ENCODE results near the gene ANKRD6. TPM values are rescaled to one million over a fixed set of nuclear protein-coding genes. Genes with fewer than 3 reads are reported as not detected.

ANKRD6 gene
- total RNA-seq, 1 experiment from 2014 or later: 5.6 TPM

DNA sequence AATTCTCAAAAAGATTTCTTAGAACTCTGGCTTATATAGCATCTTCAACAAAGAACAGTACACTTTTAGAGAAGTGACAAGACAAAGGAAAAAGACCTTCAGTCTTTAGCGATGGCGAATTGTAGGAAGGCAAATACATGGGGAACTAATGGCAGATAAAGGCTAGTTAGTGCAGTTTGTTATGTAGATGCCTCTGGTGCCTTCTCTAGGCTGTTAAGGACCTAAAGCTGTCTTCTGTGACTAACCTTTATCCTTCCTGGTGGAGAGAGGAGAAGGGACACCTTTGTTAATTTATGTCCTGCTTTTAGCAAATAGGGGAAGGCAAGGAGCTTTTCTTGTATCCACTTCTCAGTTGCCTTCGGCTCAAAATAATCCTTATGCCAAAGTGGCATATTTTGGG, 7.2 kb downstream of the ANKRD6 start:
- ChIA-PET POLR2A (ENCODE audit: unreplicated experiment) (no interaction called here), CTCF (no interaction called here)
- TF ChIP-seq, protein P1, sequence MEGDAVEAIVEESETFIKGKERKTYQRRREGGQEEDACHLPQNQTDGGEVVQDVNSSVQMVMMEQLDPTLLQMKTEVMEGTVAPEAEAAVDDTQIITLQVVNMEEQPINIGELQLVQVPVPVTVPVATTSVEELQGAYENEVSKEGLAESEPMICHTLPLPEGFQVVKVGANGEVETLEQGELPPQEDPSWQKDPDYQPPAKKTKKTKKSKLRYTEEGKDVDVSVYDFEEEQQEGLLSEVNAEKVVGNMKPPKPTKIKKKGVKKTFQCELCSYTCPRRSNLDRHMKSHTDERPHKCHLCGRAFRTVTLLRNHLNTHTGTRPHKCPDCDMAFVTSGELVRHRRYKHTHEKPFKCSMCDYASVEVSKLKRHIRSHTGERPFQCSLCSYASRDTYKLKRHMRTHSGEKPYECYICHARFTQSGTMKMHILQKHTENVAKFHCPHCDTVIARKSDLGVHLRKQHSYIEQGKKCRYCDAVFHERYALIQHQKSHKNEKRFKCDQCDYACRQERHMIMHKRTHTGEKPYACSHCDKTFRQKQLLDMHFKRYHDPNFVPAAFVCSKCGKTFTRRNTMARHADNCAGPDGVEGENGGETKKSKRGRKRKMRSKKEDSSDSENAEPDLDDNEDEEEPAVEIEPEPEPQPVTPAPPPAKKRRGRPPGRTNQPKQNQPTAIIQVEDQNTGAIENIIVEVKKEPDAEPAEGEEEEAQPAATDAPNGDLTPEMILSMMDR (conservative IDR thresholded peaks at IDR 0.05; ENCODE audit: low read depth, low read length): no peak
- TF ChIP-seq EZH2phosphoT487 (IDR thresholded peaks at IDR 0.05; ENCODE audit: borderline replicate concordance, low read length): no peak
- TF ChIP-seq EZH2 (IDR thresholded peaks at IDR 0.05; ENCODE audit: low read length, unreplicated experiment): no peak
- Histone ChIP-seq H3K27ac (ENCODE audit: low read length) (no peak overlapping the region), H3K9me2 (replicated peaks; ENCODE audit: low read length) (no peaks in the 10 kb centered on the region), H4K20me1 (ENCODE audit: low read length) (no peaks in the 10 kb centered on the region), H3K27me3 (ENCODE audit: low read length) (no peaks in the 10 kb centered on the region), H3K79me2 (ENCODE audit: low read length) (no peaks in the 10 kb centered on the region), H3K9ac (ENCODE audit: low read length) (no peak overlapping the region), H3K9me3 (ENCODE audit: low read length) (no peaks in the 10 kb centered on the region), H2AFZ (ENCODE audit: low read length) (no peak overlapping the region), H3K36me3 (ENCODE audit: low read depth, low read length) (no peaks in the 10 kb centered on the region), H3K4me2 (ENCODE audit: low read length) (no peak overlapping the region), H3F3A (ENCODE audit: low read length, unreplicated experiment) (no peaks in the 10 kb centered on the region), H3K4me3 (ENCODE audit: low read length) (no peak overlapping the region), H3K4me1 (ENCODE audit: insufficient read depth, low read length) (no peaks in the 10 kb centered on the region)
- intact Hi-C loops (cut with micrococcal nuclease): no loop called here
- ATAC-seq (no peak), DNase-seq (no peak)
- BruUV-seq (replicated peaks): no TSS peak

DNA sequence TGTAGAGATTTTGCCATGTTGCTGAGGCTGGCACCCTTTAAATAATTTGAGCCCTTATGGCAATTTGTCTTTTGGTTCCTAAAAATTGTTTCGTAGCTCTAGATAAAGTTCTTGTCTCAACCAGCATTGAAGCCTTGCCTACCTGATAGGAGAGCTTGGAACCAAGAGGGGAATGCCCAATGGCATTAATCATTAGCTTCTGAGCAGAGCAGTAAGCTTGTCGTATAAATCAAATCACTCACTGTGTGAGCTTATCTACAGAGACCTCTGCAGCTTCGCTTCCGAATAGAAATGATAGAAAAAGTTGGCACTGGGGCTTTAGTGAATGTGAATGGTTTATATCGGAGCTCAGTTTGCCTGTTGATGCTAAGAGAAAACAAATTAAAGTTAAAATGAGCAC, 10.7 kb downstream of the ANKRD6 start:
- no peak overlapping the region for H3K4me2 ChIP-seq (ENCODE audit: low read length)
- intact Hi-C loops (cut with micrococcal nuclease): no loop called here
- no peaks in the 10 kb centered on the region for H3F3A ChIP-seq (ENCODE audit: low read length, unreplicated experiment)
- no peaks in the 10 kb centered on the region for H3K4me1 ChIP-seq (ENCODE audit: insufficient read depth, low read length)
- H3K4me3 ChIP-seq (ENCODE audit: low read length): no peak overlapping the region
- BruUV-seq (replicated peaks): no TSS peak
- CTCF ChIA-PET: no interaction called here
- H3K9me3 ChIP-seq (ENCODE audit: low read length): no peaks in the 10 kb centered on the region
- no peak for DNase-seq
- no peaks in the 10 kb centered on the region for H3K79me2 ChIP-seq (ENCODE audit: low read length)
- no peak for ATAC-seq
- H2AFZ ChIP-seq (ENCODE audit: low read length): no peak overlapping the region
- H3K9ac ChIP-seq (ENCODE audit: low read length): no peak overlapping the region
- no peaks in the 10 kb centered on the region for H3K36me3 ChIP-seq (ENCODE audit: low read depth, low read length)
- no peaks in the 10 kb centered on the region for H4K20me1 ChIP-seq (ENCODE audit: low read length)
- no peaks in the 10 kb centered on the region for H3K27me3 ChIP-seq (ENCODE audit: low read length)
- POLR2A ChIA-PET (ENCODE audit: unreplicated experiment): no interaction called here
- TF ChIP-seq, protein P1 (conservative IDR thresholded peaks at IDR 0.05; ENCODE audit: low read depth, low read length): no peak
- TF ChIP-seq EZH2 (IDR thresholded peaks at IDR 0.05; ENCODE audit: low read length, unreplicated experiment) (no peak), EZH2phosphoT487 (IDR thresholded peaks at IDR 0.05; ENCODE audit: borderline replicate concordance, low read length) (no peak)
- H3K9me2 ChIP-seq (replicated peaks; ENCODE audit: low read length): no peaks in the 10 kb centered on the region
- H3K27ac ChIP-seq (ENCODE audit: low read length): no peak overlapping the region

DNA sequence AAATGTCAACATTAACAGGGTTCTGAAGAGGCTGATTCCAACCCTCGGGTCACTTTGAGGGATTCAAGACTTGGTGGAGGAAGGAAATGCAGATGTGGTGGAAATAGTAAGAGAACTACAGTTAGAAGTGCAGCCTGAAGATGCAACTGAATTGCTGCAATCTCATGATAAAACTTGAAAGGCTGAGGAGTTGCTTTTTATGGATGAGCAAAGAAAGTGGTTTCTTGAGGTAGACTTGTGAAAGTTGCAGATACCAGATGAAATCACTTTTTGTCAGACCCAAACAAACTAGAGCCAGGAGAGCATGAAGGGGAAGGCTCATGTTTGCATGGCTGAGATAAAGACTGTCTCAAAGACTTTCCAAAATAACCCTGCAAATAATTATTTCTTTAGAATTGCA, 16.2 kb downstream of the ANKRD6 start:
- CTCF ChIA-PET: no interaction called here
- Histone ChIP-seq H3K9me2 (replicated peaks; ENCODE audit: low read length) (no peaks in the 10 kb centered on the region), H3K27ac (ENCODE audit: low read length) (no peak overlapping the region), H3K4me2 (ENCODE audit: low read length) (no peak overlapping the region), H3F3A (ENCODE audit: low read length, unreplicated experiment) (no peaks in the 10 kb centered on the region), H3K79me2 (ENCODE audit: low read length) (no peaks in the 10 kb centered on the region), H4K20me1 (ENCODE audit: low read length) (no peaks in the 10 kb centered on the region), H3K9ac (ENCODE audit: low read length) (no peak overlapping the region), H3K4me1 (ENCODE audit: insufficient read depth, low read length) (no peaks in the 10 kb centered on the region), H3K4me3 (ENCODE audit: low read length) (no peak overlapping the region), H3K9me3 (ENCODE audit: low read length) (no peaks in the 10 kb centered on the region), H3K36me3 (ENCODE audit: low read depth, low read length) (no peaks in the 10 kb centered on the region), H3K27me3 (ENCODE audit: low read length) (no peaks in the 10 kb centered on the region), H2AFZ (ENCODE audit: low read length) (no peak overlapping the region)
- POLR2A ChIA-PET (ENCODE audit: unreplicated experiment): no interaction called here
- intact Hi-C loops (cut with micrococcal nuclease): no loop called here
- TF ChIP-seq, protein P1 (conservative IDR thresholded peaks at IDR 0.05; ENCODE audit: low read depth, low read length): no peak
- TF ChIP-seq EZH2 (IDR thresholded peaks at IDR 0.05; ENCODE audit: low read length, unreplicated experiment) (no peak), EZH2phosphoT487 (IDR thresholded peaks at IDR 0.05; ENCODE audit: borderline replicate concordance, low read length) (no peak)
- BruUV-seq (replicated peaks): no TSS peak
- no peak for DNase-seq
- ATAC-seq: no peak

All from PC-3 (cell line).